GM11168 (cell line): Measurements from ENCODE around the gene IFNG.

ENCODE experiments used
- in situ Hi-C: fragments of 300-500 bp; cut with MboI; formaldehyde crosslinking; loops from one replicate; pipeline ENCODE4 v1.12.0; 2022; ENCODE audit warnings: low sequenced_read_pairs; ENCODE audit not compliant: unreplicated experiment

The IFNG gene

DNA sequence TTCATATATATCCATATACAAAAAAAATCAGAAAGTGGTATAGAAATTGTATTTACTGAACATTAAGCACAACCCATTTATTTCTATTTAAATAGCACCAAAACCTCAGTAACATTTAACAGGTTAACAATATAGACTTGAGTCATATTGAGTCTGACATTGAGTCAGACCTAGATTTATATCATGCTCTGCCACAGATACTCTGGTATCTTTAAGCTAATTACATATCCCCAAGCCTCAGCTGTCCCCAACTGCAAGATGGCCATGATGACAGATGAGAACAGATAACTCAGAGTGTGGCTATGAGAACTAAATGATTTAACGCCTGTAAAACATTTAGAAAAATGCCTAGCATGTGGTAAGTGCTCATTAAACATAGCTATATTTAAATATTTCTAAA is 40.3 kb downstream of the IFNG start:
- in situ Hi-C loops: no loop called here

DNA sequence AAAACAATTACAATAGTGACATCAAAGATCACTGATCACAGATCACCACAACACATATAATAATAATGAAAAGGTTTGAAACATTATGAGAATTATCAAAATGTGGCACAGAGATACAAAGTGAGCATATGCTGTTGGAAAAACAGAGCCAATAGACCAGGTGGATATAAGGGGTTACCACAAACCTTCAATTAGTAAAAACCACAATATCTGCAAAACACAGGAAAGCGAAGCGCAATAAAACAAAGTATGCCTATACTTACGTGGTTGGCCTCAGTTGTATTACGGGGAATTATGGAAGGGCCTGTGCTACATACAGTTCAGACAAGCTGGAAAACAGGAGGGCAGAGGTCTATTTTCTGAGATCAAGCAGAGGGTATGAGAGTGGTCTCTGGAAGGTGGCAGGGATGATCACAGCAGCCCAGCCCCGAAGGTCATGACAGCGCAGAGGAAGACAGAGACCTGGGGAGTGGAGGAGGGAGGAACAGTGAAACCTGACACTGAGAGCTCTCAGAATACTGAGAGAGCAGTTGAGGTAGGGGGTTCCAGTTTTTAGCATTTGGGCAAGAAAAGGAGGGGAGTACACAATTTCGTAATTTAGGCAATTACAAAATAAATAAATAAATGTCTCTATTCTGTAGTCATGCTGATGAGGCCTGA is 41.3 kb downstream of the IFNG start:
- in situ Hi-C loops: no loop called here

- in situ Hi-C loops: no loop called here
Observed at GRCh38 chr12:68117661-68118060, 41.9 kb downstream of the IFNG start.

DNA sequence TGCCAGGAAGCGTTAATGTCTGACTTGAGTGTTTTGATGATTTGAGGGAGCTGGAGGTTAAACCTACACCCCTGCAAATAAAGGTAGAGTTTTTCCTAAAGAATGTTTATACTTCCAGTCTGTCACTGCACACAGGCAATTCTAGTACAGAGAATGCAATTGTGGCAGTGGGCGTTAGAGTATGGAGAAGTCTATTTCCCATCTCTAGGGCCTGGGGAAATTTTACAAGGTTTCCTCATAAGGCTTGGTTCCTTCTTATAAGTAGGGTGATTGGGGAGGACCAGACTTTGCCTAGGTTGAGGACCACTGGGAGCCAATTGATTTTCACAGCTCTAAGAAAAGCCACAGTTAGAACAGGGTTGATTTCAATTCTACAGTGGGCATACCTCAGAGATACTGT is 44.3 kb downstream of the IFNG start:
- in situ Hi-C loops: no loop called here

DNA sequence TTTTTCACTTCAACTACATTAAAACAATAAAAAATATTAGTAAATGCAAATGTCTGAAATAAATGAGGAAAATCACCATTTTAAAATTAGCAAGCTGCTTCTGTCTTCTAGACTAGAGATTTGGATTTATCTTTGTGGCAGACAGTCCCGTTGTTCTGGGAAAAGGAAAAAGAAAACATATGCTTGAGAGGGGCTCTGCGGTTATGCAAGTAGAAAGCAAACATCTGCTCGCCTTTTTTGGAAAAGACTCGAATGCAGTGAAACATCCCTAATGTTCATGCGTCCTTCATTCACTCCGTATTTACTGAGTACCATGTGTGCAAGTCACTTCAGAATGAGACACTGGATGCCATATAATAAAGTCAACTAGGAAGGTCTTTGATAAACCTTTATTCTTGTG is 44.9 kb downstream of the IFNG start:
- in situ Hi-C loops: no loop called here

DNA sequence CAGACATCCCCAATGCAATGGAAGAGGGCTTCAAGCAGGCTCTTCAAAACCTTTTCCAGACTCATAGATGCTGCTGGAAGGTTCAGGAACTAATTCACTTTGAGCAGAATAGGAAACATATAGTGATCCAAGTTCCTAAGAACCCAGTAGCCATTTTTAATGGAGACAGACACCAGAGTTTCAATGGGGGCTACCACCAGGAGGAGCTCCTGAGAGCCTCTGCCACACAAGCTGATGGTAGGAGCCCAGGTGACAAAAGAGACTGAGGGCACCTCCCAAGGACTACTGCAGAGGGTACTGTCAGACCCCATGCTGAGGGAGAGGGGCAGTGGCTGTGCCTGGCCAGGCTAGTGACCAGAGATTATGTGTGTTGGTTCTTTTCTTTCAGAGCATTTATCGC is 45.9 kb downstream of the IFNG start:
- in situ Hi-C loops: no loop called here

DNA sequence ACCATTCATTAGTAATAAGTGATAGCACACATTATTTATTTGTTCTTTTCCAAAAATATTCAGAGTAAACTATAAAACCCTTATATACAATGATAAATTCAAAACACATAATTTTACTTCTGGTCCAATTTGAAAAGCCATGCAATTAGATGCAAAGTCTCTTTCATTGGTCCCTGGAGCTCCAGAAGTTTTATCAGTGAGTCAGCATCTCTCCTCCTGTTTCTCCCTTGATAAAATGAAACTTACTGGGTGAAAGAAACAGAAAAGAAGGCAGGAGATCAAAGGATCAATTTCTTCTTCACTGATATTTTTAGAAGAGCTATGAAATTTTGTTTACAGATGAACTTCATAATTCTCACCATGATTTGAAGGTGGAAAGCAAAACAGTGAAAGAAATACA is 47.5 kb downstream of the IFNG start:
- in situ Hi-C loops: no loop called here

- in situ Hi-C loops: no loop called here
Observed at GRCh38 chr12:68109444-68110217, 49.9 kb downstream of the IFNG start.

DNA sequence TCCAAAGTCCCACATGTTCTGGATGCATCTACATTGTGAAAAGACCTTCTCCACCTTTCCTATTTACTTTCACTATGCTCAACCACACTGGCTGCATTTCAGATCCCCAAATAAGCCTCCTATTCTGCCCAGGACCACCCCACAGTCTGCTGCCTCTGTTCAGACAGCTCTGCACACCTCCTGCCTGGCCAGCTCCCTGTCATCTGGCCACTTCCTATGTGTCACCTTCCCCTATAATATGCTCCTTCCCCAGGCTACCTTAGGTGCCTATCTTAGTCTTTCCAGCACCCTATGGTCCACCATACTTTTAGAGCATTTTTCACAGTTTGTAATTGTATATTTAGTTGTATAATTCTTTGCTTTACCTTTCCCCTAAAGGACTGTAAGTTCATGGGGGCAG is 50.5 kb downstream of the IFNG start:
- in situ Hi-C loops: no loop called here

DNA sequence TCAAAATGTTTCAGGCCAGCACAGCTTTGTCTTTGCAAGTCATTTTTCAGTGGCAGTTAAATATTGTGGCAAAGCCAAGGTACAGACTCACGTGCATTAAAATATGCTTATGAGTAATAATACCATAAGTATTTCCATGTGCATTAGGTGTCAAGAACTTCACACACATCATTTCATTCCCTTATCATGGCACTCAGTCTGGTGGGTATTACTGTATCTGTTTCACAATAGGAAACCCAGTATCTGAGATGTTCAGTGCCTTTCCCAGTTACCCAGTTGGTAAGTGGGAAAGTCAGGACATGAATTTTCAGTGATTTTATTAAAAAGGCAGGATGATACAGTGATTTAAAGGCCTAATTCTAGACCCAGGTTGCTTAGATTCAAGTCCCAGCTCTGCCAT is 52.9 kb downstream of the IFNG start:
- in situ Hi-C loops: no loop called here

DNA sequence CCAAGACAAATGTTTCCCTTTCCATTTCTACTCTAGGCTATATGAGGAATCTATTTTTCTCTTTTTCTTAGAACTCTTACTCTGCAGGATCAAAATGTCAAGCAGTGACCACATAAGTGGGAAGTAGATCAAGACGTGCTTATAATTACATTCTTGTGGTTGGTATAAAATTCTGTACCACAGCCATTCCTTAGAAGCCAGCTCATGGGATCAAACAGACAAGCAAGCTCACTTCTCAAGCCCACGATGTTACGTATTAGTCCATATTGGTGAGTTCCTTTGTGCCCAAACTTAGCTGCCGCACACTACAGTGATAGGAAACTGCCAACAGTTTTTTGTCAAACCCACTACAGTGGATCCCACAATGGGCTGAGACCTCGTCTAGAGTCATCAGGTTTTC is 53.4 kb downstream of the IFNG start:
- in situ Hi-C loops: no loop called here
